GM10266 (cell line): Measurements from ENCODE around the gene ATP11A.

Source experiments
- DNase-seq: peaks from one replicate; pipeline ENCODE4 v3.0.0; 2012; ENCODE audit errors: extremely low spot score
- CTCF ChIP-seq: IDR thresholded peaks from 2 replicates; pipeline ENCODE4 v1.5.1; 2012; ENCODE audit warnings: mild to moderate bottlenecking, low read depth; ENCODE audit not compliant: control insufficient read depth, insufficient read depth; ENCODE audit errors: missing control alignments

The ATP11A gene

GRCh38 chr13:112918746-112919145, 228.9 kb downstream of the ATP11A start:
- TF ChIP-seq CTCF = no peak
- no peak for DNase-seq

GRCh38 chr13:112923962-112924361, 234.1 kb downstream of the ATP11A start:
- DNase-seq = no peak
- TF ChIP-seq CTCF = no peak

- no peak for DNase-seq
- TF ChIP-seq CTCF = no peak
These were observed 234.5 kb downstream of the ATP11A start for GRCh38 chr13:112924365-112924764.

GRCh38 chr13:112926003-112926402, 236.2 kb downstream of the ATP11A start:
- no peak for TF ChIP-seq CTCF
- no peak for DNase-seq

GRCh38 chr13:112926993-112927392, 237.2 kb downstream of the ATP11A start:
- no peak for TF ChIP-seq CTCF
- no peak for DNase-seq

GRCh38 chr13:112928020-112928971, 238.5 kb downstream of the ATP11A start:
- no peak for TF ChIP-seq CTCF
- DNase-seq = no peak
